Heart left ventricle (tissue), 13 donors: ENCODE data around the gene CDH13.

Experiments used
- CTCF ChIP-seq, 12 donors: fragments of 200-600 bp; sonication (generic) in 4 of 12; IDR thresholded peaks; one replicate each; pipeline versions ENCODE4 v1.5.0 to v1.8.0; 2018 to 2022; ENCODE audit warnings: antibody characterized with exemption in 12 of 12, mild to moderate bottlenecking in 5 of 12
- POLR2A ChIP-seq, 2 donors: fragments of 450-650 bp; IDR thresholded peaks; one replicate each; pipeline ENCODE4 v1.6.1; 2017; ENCODE audit warnings: antibody characterized with exemption in 2 of 2, mild to moderate bottlenecking in 2 of 2, moderate library complexity in 2 of 2
- donor health status: ischemic (EF 13 %, LVEDD 7.1; RV severe dilation, severe dysfunction).
- donor health status: DM: no; HTN: yes; CAD: no.
- donor health status: DM: no; HTN: no; CAD: no.
- donor health status: ischemic (EF 25% LVEDD 6.9; RV normal size, moderate dysfunction).
- donor health status: ischemic (EF 25% LVEDD 5.7; RV mildly dilated, moderate dysfunction).
- donor health status: ischemic (EF 35%, LVEDD 5.7; RV mildly dilated, moderate dysfunction).
- donor health status: nonischemic (EF 11% LVEDD 7.7; RV severe dilation, severe dysfunction).
- donor health status: DM: yes; HTN: yes; CAD: no.
- donor health status: PGD.
- donor health status: ischemic (EF 29% LVEDD 5.4; RV normal size, mild dysfunction).
- donor health status: nonischemic (EF 23%, LVEDD 6.1; RV moderate dilation, normal function).

GRCh38 chr16:82750068-82750467 is 123.3 kb downstream of the CDH13 start:
- TF ChIP-seq CTCF (IDR thresholded peaks at IDR 0.05) = no peak
- no peak for TF ChIP-seq POLR2A (IDR thresholded peaks at IDR 0.05)
